Measurements from ENCODE around the gene SCN1A. TPM values are rescaled to one million over a fixed set of nuclear protein-coding genes. Genes with fewer than 3 reads are reported as not detected.

Gene SCN1A
- polyA plus RNA-seq, 1 donor (not counting 4 experiments of a cell fraction or from before 2014, with no cell fraction given): not detected

DNA sequence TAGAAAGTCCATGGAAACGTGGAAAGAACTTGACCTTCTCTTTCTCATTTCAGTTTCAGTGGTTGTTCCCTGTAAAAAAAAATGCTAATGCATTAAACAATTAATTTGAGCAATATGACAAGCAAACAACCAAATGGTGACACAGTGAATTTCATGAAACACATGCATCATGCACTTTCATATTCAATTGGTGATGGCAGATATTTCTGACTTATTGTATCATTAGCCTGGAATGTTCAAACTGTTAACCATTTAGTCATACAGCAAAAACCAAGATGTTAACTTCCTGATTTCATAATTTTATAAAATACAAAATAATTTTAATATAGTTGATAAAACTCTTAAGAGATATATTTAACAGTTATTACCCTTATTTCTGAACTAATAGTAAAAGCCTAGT is 85.5 kb downstream of the SCN1A start:
- no peaks in the 10 kb centered on the region for H3K9me1 ChIP-seq (ENCODE audit: control insufficient read depth, extremely low read depth, insufficient read depth, low read length)
- H3K36me3 ChIP-seq (ENCODE audit: control insufficient read depth in 2 of 2, extremely low read depth in 1 of 2, insufficient read depth in 2 of 2, low read length in 2 of 2): no peaks in the 10 kb centered on the region
- no peaks in the 10 kb centered on the region for H3K79me2 ChIP-seq (ENCODE audit: control insufficient read depth, insufficient read depth, low read length)
- H3K9me3 ChIP-seq (ENCODE audit: control insufficient read depth, low read depth, low read length): no peaks in the 10 kb centered on the region
- H3K9ac ChIP-seq (ENCODE audit: control insufficient read depth, extremely low read depth, insufficient read depth, low read length): no peak overlapping the region
- H3K4me2 ChIP-seq (ENCODE audit: control insufficient read depth, extremely low read depth, insufficient read depth, low read depth, low read length): no peak overlapping the region
- H3K27ac ChIP-seq (ENCODE audit: control insufficient read depth, insufficient read depth, low read length): no peak overlapping the region
- no peaks in the 10 kb centered on the region for H3K4me1 ChIP-seq (ENCODE audit: control insufficient read depth, extremely low read depth, insufficient read depth, low read length)
- H3K27me3 ChIP-seq (ENCODE audit: control insufficient read depth, extremely low read depth, insufficient read depth, low read length): no peaks in the 10 kb centered on the region
- no peak for DNase-seq (ENCODE audit: low read depth, low spot score)
- H2AFZ ChIP-seq (ENCODE audit: control insufficient read depth, low read length): no peak overlapping the region
- no peak for TF ChIP-seq EZH2 (IDR thresholded peaks at IDR 0.05; ENCODE audit: low read length)
- TF ChIP-seq, protein P1, sequence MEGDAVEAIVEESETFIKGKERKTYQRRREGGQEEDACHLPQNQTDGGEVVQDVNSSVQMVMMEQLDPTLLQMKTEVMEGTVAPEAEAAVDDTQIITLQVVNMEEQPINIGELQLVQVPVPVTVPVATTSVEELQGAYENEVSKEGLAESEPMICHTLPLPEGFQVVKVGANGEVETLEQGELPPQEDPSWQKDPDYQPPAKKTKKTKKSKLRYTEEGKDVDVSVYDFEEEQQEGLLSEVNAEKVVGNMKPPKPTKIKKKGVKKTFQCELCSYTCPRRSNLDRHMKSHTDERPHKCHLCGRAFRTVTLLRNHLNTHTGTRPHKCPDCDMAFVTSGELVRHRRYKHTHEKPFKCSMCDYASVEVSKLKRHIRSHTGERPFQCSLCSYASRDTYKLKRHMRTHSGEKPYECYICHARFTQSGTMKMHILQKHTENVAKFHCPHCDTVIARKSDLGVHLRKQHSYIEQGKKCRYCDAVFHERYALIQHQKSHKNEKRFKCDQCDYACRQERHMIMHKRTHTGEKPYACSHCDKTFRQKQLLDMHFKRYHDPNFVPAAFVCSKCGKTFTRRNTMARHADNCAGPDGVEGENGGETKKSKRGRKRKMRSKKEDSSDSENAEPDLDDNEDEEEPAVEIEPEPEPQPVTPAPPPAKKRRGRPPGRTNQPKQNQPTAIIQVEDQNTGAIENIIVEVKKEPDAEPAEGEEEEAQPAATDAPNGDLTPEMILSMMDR (optimal IDR thresholded peaks at IDR 0.05 in 1 of 3, IDR thresholded peaks at IDR 0.05 in 1 of 3, conservative IDR thresholded peaks at IDR 0.05 in 1 of 3; ENCODE audit: extremely low read depth in 1 of 3, insufficient read depth in 2 of 3, low read length in 3 of 3): no peak
- dilution Hi-C loops (cut with MboI; ENCODE audit: extremely low pct_ligation_motif_present, low sequenced_read_pairs): no loop called here
- no peak for FAIRE-seq
- no peak overlapping the region for H3K4me3 ChIP-seq (ENCODE audit: control insufficient read depth in 2 of 3, extremely low read depth in 1 of 3, insufficient read depth in 2 of 3, low read depth in 1 of 3, low read length in 3 of 3)
- no peaks in the 10 kb centered on the region for H4K20me1 ChIP-seq (ENCODE audit: control insufficient read depth, extremely low read depth, insufficient read depth, low read length)

GRCh38 chr2:166041613-166042012 is 86.2 kb downstream of the SCN1A start:
- Histone ChIP-seq H3K9me1 (ENCODE audit: control insufficient read depth, extremely low read depth, insufficient read depth, low read length) (no peaks in the 10 kb centered on the region), H3K9ac (ENCODE audit: control insufficient read depth, extremely low read depth, insufficient read depth, low read length) (no peak overlapping the region), H3K79me2 (ENCODE audit: control insufficient read depth, insufficient read depth, low read length) (no peaks in the 10 kb centered on the region), H3K4me1 (ENCODE audit: control insufficient read depth, extremely low read depth, insufficient read depth, low read length) (no peaks in the 10 kb centered on the region), H2AFZ (ENCODE audit: control insufficient read depth, low read length) (no peak overlapping the region), H3K4me3 (ENCODE audit: control insufficient read depth in 2 of 3, extremely low read depth in 1 of 3, insufficient read depth in 2 of 3, low read depth in 1 of 3, low read length in 3 of 3) (no peak overlapping the region), H4K20me1 (ENCODE audit: control insufficient read depth, extremely low read depth, insufficient read depth, low read length) (no peaks in the 10 kb centered on the region), H3K4me2 (ENCODE audit: control insufficient read depth, extremely low read depth, insufficient read depth, low read depth, low read length) (no peak overlapping the region), H3K27ac (ENCODE audit: control insufficient read depth, insufficient read depth, low read length) (no peak overlapping the region), H3K36me3 (ENCODE audit: control insufficient read depth in 2 of 2, extremely low read depth in 1 of 2, insufficient read depth in 2 of 2, low read length in 2 of 2) (no peaks in the 10 kb centered on the region), H3K27me3 (ENCODE audit: control insufficient read depth, extremely low read depth, insufficient read depth, low read length) (no peaks in the 10 kb centered on the region), H3K9me3 (ENCODE audit: control insufficient read depth, low read depth, low read length) (no peaks in the 10 kb centered on the region)
- dilution Hi-C loops (cut with MboI; ENCODE audit: extremely low pct_ligation_motif_present, low sequenced_read_pairs): no loop called here
- DNase-seq (ENCODE audit: low read depth, low spot score) (no peak), FAIRE-seq (no peak)
- no peak for TF ChIP-seq EZH2 (IDR thresholded peaks at IDR 0.05; ENCODE audit: low read length)
- TF ChIP-seq, protein P1 (optimal IDR thresholded peaks at IDR 0.05 in 1 of 3, IDR thresholded peaks at IDR 0.05 in 1 of 3, conservative IDR thresholded peaks at IDR 0.05 in 1 of 3; ENCODE audit: extremely low read depth in 1 of 3, insufficient read depth in 2 of 3, low read length in 3 of 3): no peak
